22Rv1 (cell line): ENCODE measurements around the gene NPIPB2.
"Not testable (repeated sequence)": the region's sequence is repeated elsewhere in the genome, so short reads cannot be mapped to it uniquely, and the experiment has no call there.

Experiments
- H3K27ac ChIP-seq: fragments of 450-650 bp; 2 replicates; pipeline ENCODE4 v1.5.1; 2017
- CTCF ChIP-seq: fragments of 450-650 bp; IDR thresholded peaks from 2 replicates; pipeline ENCODE4 v1.5.1; 2017; ENCODE audit warnings: mild to moderate bottlenecking
- ZFX ChIP-seq: fragments of 450-650 bp; IDR thresholded peaks from 2 replicates; pipeline ENCODE4 v1.6.1; 2017; ENCODE audit warnings: antibody characterized with exemption, borderline replicate concordance

Gene NPIPB2

DNA sequence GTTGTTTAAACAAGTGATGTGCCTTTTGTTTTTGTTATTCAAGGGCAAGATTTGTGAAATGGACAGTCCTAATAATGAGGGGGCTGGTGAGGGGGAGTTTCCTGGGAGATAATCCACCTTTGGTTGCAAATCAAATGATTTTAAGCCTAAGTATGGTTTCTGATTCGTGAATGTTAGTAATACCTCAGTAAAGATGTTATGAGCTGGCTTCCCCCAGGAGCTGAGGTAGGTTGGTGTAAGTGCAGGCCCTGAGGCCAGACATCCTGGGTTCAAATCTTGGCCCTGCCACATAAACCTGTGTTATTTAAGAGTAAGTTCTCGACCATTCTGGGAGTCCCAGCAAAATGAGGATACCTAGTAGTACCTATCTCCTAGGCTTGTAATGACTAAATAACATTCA lies 36.2 kb upstream of the NPIPB2 start:
- no peak overlapping the region for H3K27ac ChIP-seq
- TF ChIP-seq ZFX = no peak
- no peak for TF ChIP-seq CTCF

DNA sequence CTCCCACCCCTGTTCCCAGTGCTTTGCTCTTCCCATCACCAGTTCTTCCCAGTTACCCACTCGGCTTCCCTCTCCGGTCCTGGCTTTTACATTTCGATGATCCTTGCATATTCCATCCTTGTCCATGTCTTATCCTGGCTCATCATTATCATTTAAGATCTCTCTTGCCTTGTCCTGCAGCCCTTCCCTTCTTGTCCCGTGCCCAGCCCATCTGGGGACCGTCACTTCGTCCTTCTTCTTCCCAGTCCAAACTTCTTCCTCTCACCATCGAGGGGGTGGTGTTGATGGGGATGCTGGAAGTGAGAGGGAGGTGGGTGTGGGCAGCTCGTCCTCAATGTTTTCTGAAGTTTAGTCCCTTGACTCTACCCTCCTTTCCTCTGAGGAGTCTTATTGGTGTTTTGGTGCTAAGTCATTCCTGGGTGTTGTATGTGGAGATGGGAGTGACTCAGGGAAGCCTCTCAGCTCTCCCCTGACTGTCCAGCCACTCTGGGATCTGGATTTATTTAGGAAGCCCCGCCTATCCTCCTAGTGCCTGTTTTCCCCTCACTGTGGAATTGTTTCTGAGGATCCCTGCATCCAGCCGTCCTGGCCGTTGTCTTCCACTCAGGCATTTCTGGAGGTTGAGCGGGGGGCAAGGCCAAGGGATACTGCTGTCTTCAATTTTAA lies 35.7 kb upstream of the NPIPB2 start:
- TF ChIP-seq CTCF (no peak), ZFX (no peak)
- no peak overlapping the region for H3K27ac ChIP-seq

- TF ChIP-seq ZFX (no peak), CTCF (no peak)
- H3K27ac ChIP-seq = no peak overlapping the region
Measured at GRCh38 chr16:11976850-11977375, 35.1 kb upstream of the NPIPB2 start.

DNA sequence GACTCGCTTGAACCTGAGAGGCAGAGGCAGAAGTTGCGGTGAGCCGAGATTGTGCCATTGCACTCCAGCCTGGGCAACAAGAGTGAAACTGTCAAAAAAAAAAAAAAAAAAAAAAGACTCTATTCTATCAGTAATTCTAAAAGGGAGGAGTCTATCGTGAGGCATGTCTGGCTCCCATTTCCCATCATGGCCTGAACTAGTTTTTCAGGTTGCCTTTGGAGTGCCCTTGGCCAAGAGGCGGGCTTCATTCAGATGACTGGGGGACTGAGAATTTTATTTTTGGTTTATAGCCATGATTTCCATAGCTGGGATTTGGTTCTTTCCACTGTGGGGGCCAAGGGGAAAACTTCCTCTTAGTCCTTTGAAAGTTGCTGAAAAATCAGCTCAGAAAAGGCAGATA lies 31.2 kb upstream of the NPIPB2 start:
- TF ChIP-seq CTCF (no peak), ZFX (no peak)
- no peak overlapping the region for H3K27ac ChIP-seq

GRCh38 chr16:11972128-11972527 lies 30.3 kb upstream of the NPIPB2 start:
- TF ChIP-seq CTCF (peak; percentile 39), ZFX (no peak)
- H3K27ac ChIP-seq = no peak overlapping the region

GRCh38 chr16:11970292-11970691 lies 28.4 kb upstream of the NPIPB2 start:
- not testable (repeated sequence) for H3K27ac ChIP-seq

- TF ChIP-seq ZFX (no peak), CTCF (no peak)
- H3K27ac ChIP-seq = no peak overlapping the region
Measured at GRCh38 chr16:11968577-11968976, 26.7 kb upstream of the NPIPB2 start.
